GM13977 (cell line): ENCODE data around the gene BNC2.

Experiments
- DNase-seq: peaks from one replicate; pipeline ENCODE4 v3.0.0; 2012; ENCODE audit warnings: low spot score
- in situ Hi-C: fragments of 300-500 bp; cut with MboI; formaldehyde crosslinking; loops from one replicate; pipeline ENCODE4 v1.12.0; 2022; ENCODE audit warnings: low sequenced_read_pairs, low pct_unique_long_range_greater_than_20kb, mixed read lengths, inconsistent platforms; ENCODE audit not compliant: unreplicated experiment
- TF ChIP-seq, protein P1 (sequence below): IDR thresholded peaks from 2 replicates; pipeline ENCODE4 v1.5.1; 2012; ENCODE audit warnings: mild to moderate bottlenecking, control low read depth; ENCODE audit not compliant: insufficient read depth; ENCODE audit errors: extremely low read depth, missing control alignments

Gene BNC2

DNA sequence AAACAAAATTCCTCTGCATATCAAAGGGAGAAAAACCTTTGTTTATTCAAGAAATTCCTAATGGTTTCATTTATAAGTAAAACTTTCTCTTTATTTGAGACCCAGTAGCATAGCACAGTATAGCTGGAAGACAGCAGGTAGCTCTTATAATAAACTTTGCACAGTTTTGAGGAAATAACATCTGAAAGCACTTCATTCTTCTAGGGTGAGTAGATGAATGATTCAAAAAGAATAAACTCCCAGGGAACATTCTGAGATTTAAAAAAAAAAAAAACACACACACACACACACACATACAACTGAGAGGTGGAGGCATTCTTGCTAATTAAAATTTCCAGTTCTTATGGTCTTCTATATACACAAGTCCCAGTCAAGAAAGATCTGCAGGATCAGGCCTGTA lies 197.3 kb downstream of the BNC2 start:
- in situ Hi-C loops = no loop called here
- no peak for DNase-seq
- TF ChIP-seq, protein P1, sequence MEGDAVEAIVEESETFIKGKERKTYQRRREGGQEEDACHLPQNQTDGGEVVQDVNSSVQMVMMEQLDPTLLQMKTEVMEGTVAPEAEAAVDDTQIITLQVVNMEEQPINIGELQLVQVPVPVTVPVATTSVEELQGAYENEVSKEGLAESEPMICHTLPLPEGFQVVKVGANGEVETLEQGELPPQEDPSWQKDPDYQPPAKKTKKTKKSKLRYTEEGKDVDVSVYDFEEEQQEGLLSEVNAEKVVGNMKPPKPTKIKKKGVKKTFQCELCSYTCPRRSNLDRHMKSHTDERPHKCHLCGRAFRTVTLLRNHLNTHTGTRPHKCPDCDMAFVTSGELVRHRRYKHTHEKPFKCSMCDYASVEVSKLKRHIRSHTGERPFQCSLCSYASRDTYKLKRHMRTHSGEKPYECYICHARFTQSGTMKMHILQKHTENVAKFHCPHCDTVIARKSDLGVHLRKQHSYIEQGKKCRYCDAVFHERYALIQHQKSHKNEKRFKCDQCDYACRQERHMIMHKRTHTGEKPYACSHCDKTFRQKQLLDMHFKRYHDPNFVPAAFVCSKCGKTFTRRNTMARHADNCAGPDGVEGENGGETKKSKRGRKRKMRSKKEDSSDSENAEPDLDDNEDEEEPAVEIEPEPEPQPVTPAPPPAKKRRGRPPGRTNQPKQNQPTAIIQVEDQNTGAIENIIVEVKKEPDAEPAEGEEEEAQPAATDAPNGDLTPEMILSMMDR = no peak

DNA sequence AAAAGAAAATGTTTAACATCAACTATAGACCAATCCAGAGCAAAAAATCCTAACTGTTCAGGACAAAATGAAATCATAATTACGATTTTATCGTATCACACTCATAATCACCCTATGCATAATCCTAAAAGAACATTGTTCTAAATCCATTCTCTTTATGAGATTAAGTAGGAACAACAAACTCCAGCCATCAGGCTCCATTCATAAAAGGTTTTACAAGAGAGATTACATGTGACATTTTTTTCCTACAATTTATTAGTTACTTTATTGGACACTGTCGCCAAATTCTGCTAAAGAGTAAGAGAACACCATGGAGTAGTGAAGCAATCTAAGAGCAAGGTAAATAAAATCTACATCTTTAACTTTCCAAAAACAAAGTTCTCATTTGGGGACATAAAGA lies 198.0 kb downstream of the BNC2 start:
- in situ Hi-C loops = no loop called here
- no peak for DNase-seq
- TF ChIP-seq, protein P1 = no peak

DNA sequence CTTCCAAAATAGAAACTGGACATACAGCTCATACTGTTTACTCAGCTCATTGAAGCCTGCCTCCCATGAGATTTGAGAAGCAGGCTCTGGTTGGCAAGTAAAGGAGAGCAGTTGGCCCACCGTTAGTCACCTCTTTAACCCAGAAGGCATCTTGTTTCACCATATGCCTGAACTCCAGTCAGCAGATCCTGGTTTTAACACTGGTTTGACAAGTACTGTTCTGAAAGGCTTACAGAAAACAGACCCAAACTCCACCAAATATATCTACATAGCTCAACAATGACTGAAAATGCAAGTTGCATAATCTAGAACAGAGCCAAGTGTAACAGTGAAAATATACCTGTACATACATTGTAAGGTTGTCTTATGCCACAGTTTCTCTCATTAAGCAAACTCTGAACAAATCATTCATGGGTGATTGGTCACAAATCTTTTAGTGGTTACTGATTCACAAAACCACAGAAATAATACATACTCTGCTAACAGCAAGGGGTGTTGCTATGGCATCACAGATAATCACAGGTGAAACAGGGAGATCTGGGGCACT lies 198.8 kb downstream of the BNC2 start:
- DNase-seq = no peak
- TF ChIP-seq, protein P1 = no peak
- in situ Hi-C loops = no loop called here

DNA sequence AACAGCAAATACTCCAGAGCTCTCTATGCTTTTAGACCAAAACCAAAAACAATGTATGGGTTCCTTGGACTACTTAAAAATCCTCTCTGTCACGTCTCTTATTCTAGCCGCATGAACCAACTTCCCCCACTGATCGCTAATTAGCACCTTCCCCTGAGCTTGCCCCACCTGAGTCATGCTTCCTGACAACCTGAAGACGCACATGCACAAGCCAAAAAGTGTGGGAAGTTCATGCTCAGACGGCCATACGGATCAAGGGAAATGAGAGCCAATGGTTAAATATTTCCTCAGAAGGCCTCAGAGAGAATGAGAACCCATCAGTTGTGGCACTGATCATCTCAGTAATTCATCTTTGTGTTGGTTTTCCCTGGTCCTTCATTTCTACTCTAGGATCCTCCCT lies 199.7 kb downstream of the BNC2 start:
- in situ Hi-C loops = no loop called here
- no peak for DNase-seq
- TF ChIP-seq, protein P1 = no peak

DNA sequence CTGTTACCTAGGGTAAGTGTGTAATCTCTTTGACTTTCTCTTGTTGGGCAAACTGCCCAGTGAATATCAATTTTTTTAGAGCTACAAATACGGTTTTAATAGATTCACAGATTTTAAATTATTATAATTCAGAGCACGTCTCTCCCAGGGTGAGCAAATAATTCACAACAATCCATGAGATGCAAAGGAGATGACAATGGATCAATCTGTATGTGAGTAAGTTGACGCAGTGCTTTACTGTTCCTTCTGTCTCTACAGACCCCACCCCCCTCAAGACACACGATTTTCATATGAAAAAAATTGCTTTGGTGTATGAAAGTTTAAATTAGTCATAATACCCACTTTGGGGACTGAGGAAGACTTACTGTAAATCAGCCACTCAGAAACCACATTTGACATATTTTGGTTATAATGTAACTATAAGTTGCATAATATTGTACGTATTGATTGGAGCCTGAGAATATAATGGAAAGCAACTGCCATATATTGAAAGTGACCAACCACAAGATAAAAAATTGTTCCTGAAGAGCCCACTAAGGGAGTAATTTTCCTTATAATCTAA lies 201.7 kb downstream of the BNC2 start:
- TF ChIP-seq, protein P1 = no peak
- in situ Hi-C loops = no loop called here
- DNase-seq = no peak

DNA sequence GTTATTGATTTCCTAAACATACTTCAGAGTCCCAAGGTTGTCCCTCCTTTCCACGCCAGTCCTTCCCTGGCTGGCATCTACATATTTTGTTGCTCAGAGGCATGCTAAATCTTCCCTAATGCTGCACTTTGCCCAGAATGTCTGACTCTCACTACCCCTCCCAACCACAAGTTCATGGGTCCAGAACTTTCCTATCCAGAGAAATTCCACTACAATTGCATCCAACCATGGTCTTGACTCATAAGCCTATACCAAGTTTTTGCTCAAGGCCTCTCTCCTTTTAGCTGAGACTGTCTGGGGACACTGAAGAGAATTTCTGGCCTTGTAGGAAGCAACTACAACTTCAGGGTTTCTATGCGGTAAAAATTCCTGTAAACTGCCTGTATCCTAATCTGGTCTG lies 206.3 kb downstream of the BNC2 start:
- TF ChIP-seq, protein P1 = no peak
- no peak for DNase-seq
- in situ Hi-C loops = no loop called here
